Activated naive CD4-positive, alpha-beta T cell treated with anti-CD3 and anti-CD28 coated beads for 36 hours (primary cell): ENCODE data around the gene RPP38. TPM values are rescaled to one million over a fixed set of nuclear protein-coding genes. Genes with fewer than 3 reads are reported as not detected.
A peak's percentile ranks its signal among the peaks of the same experiment; 100 is the strongest.

Experiments used
- CTCF ChIA-PET: fragments of 350-600 bp; sonication (Branson Sonifier 250); formaldehyde crosslinking; loops from one replicate; lab custom pipeline; 2021; ENCODE audit warnings: antibody characterized with exemption; lab: Charles Lee
- DNase-seq: peaks from one replicate; pipeline ENCODE4 v3.0.0-alpha.2; 2020
- H3K27ac Mint-ChIP-seq: one replicate; pipeline ENCODE4 v1.8.0; 2021; ENCODE audit warnings: mild to moderate bottlenecking, mixed read lengths
- H3K27me3 Mint-ChIP-seq: one replicate; pipeline ENCODE4 v1.8.0; 2021; ENCODE audit warnings: low read depth, mixed read lengths
- H3K36me3 Mint-ChIP-seq: one replicate; pipeline ENCODE4 v1.8.0; 2021; ENCODE audit warnings: low read depth, mixed read lengths
- H3K4me1 Mint-ChIP-seq: one replicate; pipeline ENCODE4 v1.8.0; 2021; ENCODE audit warnings: low read depth, mixed read lengths
- H3K4me3 Mint-ChIP-seq: one replicate; pipeline ENCODE4 v1.8.0; 2021; ENCODE audit warnings: mild to moderate bottlenecking, moderate library complexity, mixed read lengths
- H3K9me3 Mint-ChIP-seq: one replicate; pipeline ENCODE4 v1.8.0; 2021; ENCODE audit warnings: mixed read lengths
- intact Hi-C: fragments of 100-400 bp; cut with micrococcal nuclease; formaldehyde crosslinking; loops from one replicate; pipeline ENCODE4 v1.15.1; 2023
- total RNA-seq, 2 experiments: library from RNA; stranded (reverse); gene quantifications; one replicate each; pipeline ENCODE4 v1.2.3, GENCODE V29; 2021

Gene RPP38
- 10 to 100 TPM; 15.6 to 16.3 TPM for total RNA-seq

GRCh38 chr10:15097011-15097812 lies at the start of gene RPP38:
Gene RPP38, plus strand, starts transcription at chr10:15097355. Its CDS starts 5,960 bp downstream, at chr10:15103315.
- peak; percentile 96 for DNase-seq
- peak within 1 kb of the TSS; percentile 97 for H3K4me3 Mint-ChIP-seq
- CTCF ChIA-PET = interaction anchor here (0.9 kb wide), 1 partner anchor 9 kb away, joined by 3 read pairs; no protein-coding TSS in a partner anchor
- intact Hi-C loops = loop anchor here (1.0 to 10.0 kb wide), 10 partner anchors 9 to 912 kb away; partner anchors contain the start of genes ACBD7, CDNF, DCLRE1C and HSPA14
- H3K27me3 Mint-ChIP-seq = no peaks in the 10 kb centered on the region
- peaks cover 36% of the 10 kb centered on the region for H3K4me1 Mint-ChIP-seq
- H3K27ac Mint-ChIP-seq = peak within 1 kb of the TSS; percentile 94
- peaks cover 9% of the 10 kb centered on the region for H3K36me3 Mint-ChIP-seq
- no peaks in the 10 kb centered on the region for H3K9me3 Mint-ChIP-seq

- Mint-ChIP-seq H3K4me1 (peaks cover 7% of the 10 kb centered on the region), H3K27me3 (no peaks in the 10 kb centered on the region), H3K27ac (no peak overlapping the region), H3K4me3 (no peak overlapping the region), H3K36me3 (no peaks in the 10 kb centered on the region), H3K9me3 (no peaks in the 10 kb centered on the region)
- DNase-seq = no peak
- CTCF ChIA-PET = interaction anchor here (0.6 to 0.8 kb wide), 2 partner anchors 22 to 1150 kb away, joined by 3 read pairs; no protein-coding TSS in a partner anchor
- intact Hi-C loops = no loop called here
Observed at GRCh38 chr10:15049533-15049932, 47.6 kb upstream of the RPP38 start.

- Mint-ChIP-seq H3K4me3 (no peak overlapping the region), H3K4me1 (no peaks in the 10 kb centered on the region), H3K27ac (no peak overlapping the region), H3K27me3 (no peaks in the 10 kb centered on the region), H3K9me3 (no peaks in the 10 kb centered on the region), H3K36me3 (no peaks in the 10 kb centered on the region)
- CTCF ChIA-PET = interaction anchor here (0.6 kb wide), 1 partner anchor 17 kb away, joined by 5 read pairs; no protein-coding TSS in a partner anchor
- no peak for DNase-seq
- intact Hi-C loops = no loop called here
Observed at GRCh38 chr10:15052121-15052520, 45.0 kb upstream of the RPP38 start.

- intact Hi-C loops = no loop called here
- H3K4me1 Mint-ChIP-seq = no peaks in the 10 kb centered on the region
- H3K27ac Mint-ChIP-seq = no peak overlapping the region
- CTCF ChIA-PET = no interaction called here
- no peaks in the 10 kb centered on the region for H3K27me3 Mint-ChIP-seq
- H3K4me3 Mint-ChIP-seq = no peak overlapping the region
- no peak for DNase-seq
- H3K9me3 Mint-ChIP-seq = no peaks in the 10 kb centered on the region
- no peaks in the 10 kb centered on the region for H3K36me3 Mint-ChIP-seq
Observed at GRCh38 chr10:15053061-15053460, 44.1 kb upstream of the RPP38 start.

- no peak overlapping the region for H3K4me3 Mint-ChIP-seq
- intact Hi-C loops = no loop called here
- H3K4me1 Mint-ChIP-seq = no peaks in the 10 kb centered on the region
- no peaks in the 10 kb centered on the region for H3K36me3 Mint-ChIP-seq
- H3K9me3 Mint-ChIP-seq = peaks cover 10% of the 10 kb centered on the region
- H3K27ac Mint-ChIP-seq = no peak overlapping the region
- CTCF ChIA-PET = no interaction called here
- peaks cover under 1% of the 10 kb centered on the region for H3K27me3 Mint-ChIP-seq
- DNase-seq = no peak
Observed at GRCh38 chr10:15058689-15059088, 38.5 kb upstream of the RPP38 start.

- Mint-ChIP-seq H3K4me1 (no peaks in the 10 kb centered on the region), H3K27ac (no peak overlapping the region), H3K27me3 (peaks cover 2% of the 10 kb centered on the region), H3K4me3 (no peak overlapping the region), H3K36me3 (no peaks in the 10 kb centered on the region), H3K9me3 (peaks cover 10% of the 10 kb centered on the region)
- intact Hi-C loops = no loop called here
- CTCF ChIA-PET = no interaction called here
- no peak for DNase-seq
Observed at GRCh38 chr10:15059914-15060313, 37.2 kb upstream of the RPP38 start.

GRCh38 chr10:15060638-15061037 lies 36.5 kb upstream of the RPP38 start:
- Mint-ChIP-seq H3K4me3 (no peak overlapping the region), H3K9me3 (peaks cover 10% of the 10 kb centered on the region), H3K27ac (no peak overlapping the region), H3K4me1 (no peaks in the 10 kb centered on the region), H3K27me3 (peaks cover 2% of the 10 kb centered on the region), H3K36me3 (no peaks in the 10 kb centered on the region)
- CTCF ChIA-PET = no interaction called here
- intact Hi-C loops = no loop called here
- DNase-seq = no peak

GRCh38 chr10:15067154-15067553 lies 30.0 kb upstream of the RPP38 start:
- H3K36me3 Mint-ChIP-seq = no peaks in the 10 kb centered on the region
- intact Hi-C loops = no loop called here
- no peak overlapping the region for H3K27ac Mint-ChIP-seq
- CTCF ChIA-PET = no interaction called here
- no peaks in the 10 kb centered on the region for H3K4me1 Mint-ChIP-seq
- no peak for DNase-seq
- no peaks in the 10 kb centered on the region for H3K9me3 Mint-ChIP-seq
- H3K27me3 Mint-ChIP-seq = peaks cover 2% of the 10 kb centered on the region
- no peak overlapping the region for H3K4me3 Mint-ChIP-seq

GRCh38 chr10:15068802-15069201 lies 28.4 kb upstream of the RPP38 start:
- Mint-ChIP-seq H3K36me3 (no peaks in the 10 kb centered on the region), H3K27ac (no peak overlapping the region), H3K27me3 (peaks cover 1% of the 10 kb centered on the region), H3K4me1 (no peaks in the 10 kb centered on the region), H3K4me3 (no peak overlapping the region), H3K9me3 (no peaks in the 10 kb centered on the region)
- CTCF ChIA-PET = no interaction called here
- DNase-seq = no peak
- intact Hi-C loops = no loop called here

GRCh38 chr10:15069230-15069629 lies 27.9 kb upstream of the RPP38 start:
- no peak for DNase-seq
- Mint-ChIP-seq H3K36me3 (no peaks in the 10 kb centered on the region), H3K27me3 (no peaks in the 10 kb centered on the region), H3K27ac (no peak overlapping the region), H3K4me1 (no peaks in the 10 kb centered on the region), H3K4me3 (no peak overlapping the region), H3K9me3 (no peaks in the 10 kb centered on the region)
- CTCF ChIA-PET = interaction anchor here (1.3 kb wide), 1 partner anchor 36 kb away, joined by 3 read pairs; no protein-coding TSS in a partner anchor
- intact Hi-C loops = no loop called here

GRCh38 chr10:15072358-15072757 lies 24.8 kb upstream of the RPP38 start:
- Mint-ChIP-seq H3K9me3 (no peaks in the 10 kb centered on the region), H3K4me1 (no peaks in the 10 kb centered on the region), H3K36me3 (no peaks in the 10 kb centered on the region), H3K27me3 (no peaks in the 10 kb centered on the region), H3K4me3 (no peak overlapping the region), H3K27ac (no peak overlapping the region)
- CTCF ChIA-PET = interaction anchor here (0.7 kb wide), 1 partner anchor 23 kb away, joined by 3 read pairs; no protein-coding TSS in a partner anchor
- no peak for DNase-seq
- intact Hi-C loops = no loop called here

GRCh38 chr10:15075421-15075820 lies 21.7 kb upstream of the RPP38 start:
- CTCF ChIA-PET = no interaction called here
- no peak for DNase-seq
- H3K27ac Mint-ChIP-seq = no peak overlapping the region
- intact Hi-C loops = no loop called here
- no peaks in the 10 kb centered on the region for H3K27me3 Mint-ChIP-seq
- H3K4me3 Mint-ChIP-seq = no peak overlapping the region
- H3K4me1 Mint-ChIP-seq = no peaks in the 10 kb centered on the region
- no peaks in the 10 kb centered on the region for H3K36me3 Mint-ChIP-seq
- no peaks in the 10 kb centered on the region for H3K9me3 Mint-ChIP-seq
